Activated CD8-positive, alpha-beta memory T cell treated with anti-CD3 and anti-CD28 coated beads for 36 hours (primary cell): Measurements from ENCODE around the gene TRIM37. TPM values are rescaled to one million over a fixed set of nuclear protein-coding genes. Genes with fewer than 3 reads are reported as not detected.
"Not testable (repeated sequence)": the region's sequence is repeated elsewhere in the genome, so short reads cannot be mapped to it uniquely, and the experiment has no call there.

Source experiments
- CTCF ChIA-PET: fragments of 350-600 bp; sonication (Branson Sonifier 250); formaldehyde crosslinking; loops from one replicate; lab custom pipeline; 2021; ENCODE audit warnings: antibody characterized with exemption; lab: Charles Lee
- POLR2A ChIA-PET: fragments of 350-600 bp; sonication (Branson Sonifier 250); formaldehyde crosslinking; loops from one replicate; lab custom pipeline; 2021; ENCODE audit warnings: antibody characterized with exemption; lab: Charles Lee
- total RNA-seq, 2 experiments: library from RNA; stranded (reverse); gene quantifications; one replicate each; pipeline ENCODE4 v1.2.3, GENCODE V29; 2021

TRIM37 gene
- total RNA-seq, 2 experiments from 2014 or later, result 26.5 to 28.6 TPM

GRCh38 chr17:58970609-58971450 lies 135.8 kb downstream of the TRIM37 start:
- ChIA-PET POLR2A (no interaction called here), CTCF (no interaction called here)

GRCh38 chr17:58969612-58970011 lies 137.1 kb downstream of the TRIM37 start:
- ChIA-PET CTCF (no interaction called here), POLR2A (interaction anchor here (0.6 kb wide), 2 partner anchors 9 to 898 kb away, joined by 3 read pairs; no protein-coding TSS in a partner anchor)

- POLR2A ChIA-PET, result interaction anchor here (0.6 kb wide), 2 partner anchors 10 to 897 kb away, joined by 3 read pairs; no protein-coding TSS in a partner anchor
- CTCF ChIA-PET, result no interaction called here
Observed at GRCh38 chr17:58969156-58969555, 137.5 kb downstream of the TRIM37 start.

- POLR2A ChIA-PET, result no interaction called here
- CTCF ChIA-PET, result no interaction called here
Observed at GRCh38 chr17:58968426-58969061, 138.1 kb downstream of the TRIM37 start.

- POLR2A ChIA-PET, result no interaction called here
Observed at GRCh38 chr17:58966208-58966607, 140.5 kb downstream of the TRIM37 start.

GRCh38 chr17:58965221-58965620 lies 141.5 kb downstream of the TRIM37 start:
- POLR2A ChIA-PET, result no interaction called here
- CTCF ChIA-PET, result no interaction called here

More at GRCh38 chr17:58966208-58966607, 140.5 kb downstream of the TRIM37 start:
- CTCF ChIA-PET, result interaction anchor here (0.7 kb wide), 1 partner anchor 468 kb away, joined by 3 read pairs; no protein-coding TSS in a partner anchor

GRCh38 chr17:58960068-58960467 lies 146.6 kb downstream of the TRIM37 start:
- ChIA-PET POLR2A (no interaction called here), CTCF (no interaction called here)

- POLR2A ChIA-PET, CTCF ChIA-PET: not testable (repeated sequence)
Observed at GRCh38 chr17:58957725-58958073, 149.0 kb downstream of the TRIM37 start.

- POLR2A ChIA-PET, result no interaction called here
- CTCF ChIA-PET, result no interaction called here
Observed at GRCh38 chr17:58956997-58957724, 149.5 kb downstream of the TRIM37 start.

GRCh38 chr17:58954358-58954757 lies 152.3 kb downstream of the TRIM37 start:
- CTCF ChIA-PET, result not testable (repeated sequence)

GRCh38 chr17:58947824-58948223 lies 158.9 kb downstream of the TRIM37 start:
- ChIA-PET CTCF (no interaction called here), POLR2A (no interaction called here)

More at GRCh38 chr17:58954358-58954757, 152.3 kb downstream of the TRIM37 start:
- POLR2A ChIA-PET, result not testable (repeated sequence)

- ChIA-PET CTCF (no interaction called here), POLR2A (no interaction called here)
Observed at GRCh38 chr17:58947411-58947810, 159.3 kb downstream of the TRIM37 start.

- CTCF ChIA-PET, result no interaction called here
- POLR2A ChIA-PET, result no interaction called here
Observed at GRCh38 chr17:58944166-58944565, 162.5 kb downstream of the TRIM37 start.

- POLR2A ChIA-PET, result no interaction called here
- CTCF ChIA-PET, result no interaction called here
Observed at GRCh38 chr17:58936295-58936694, 170.4 kb downstream of the TRIM37 start.

- POLR2A ChIA-PET, result no interaction called here
Observed at GRCh38 chr17:58932956-58933355, 173.7 kb downstream of the TRIM37 start.

More at GRCh38 chr17:58932956-58933355, 173.7 kb downstream of the TRIM37 start:
- CTCF ChIA-PET, result no interaction called here

Other genes starting within 250 kb of the TRIM37 start
- gene SKA2, start 48.3 kb upstream of the TRIM37 start, total RNA-seq, result 10 to 100 TPM; 49.2 to 56.1 TPM
- 10 to 100 TPM; 43.0 to 43.5 TPM for gene PRR11, start 48.9 kb upstream of the TRIM37 start, total RNA-seq
- gene SMG8, start 103.2 kb upstream of the TRIM37 start, total RNA-seq, result 10 to 100 TPM; 23.8 to 24.5 TPM
- 1 to 10 TPM; 1.7 to 2.8 TPM for gene GDPD1, start 113.6 kb upstream of the TRIM37 start, total RNA-seq
- 1 to 10 TPM; 4.1 to 5.6 TPM for gene YPEL2, start 224.8 kb upstream of the TRIM37 start, total RNA-seq